Globus pallidus (tissue), 1 donor: ENCODE data around the gene KRTDAP.

Experiments
- DNase-seq: peaks from one replicate; pipeline ENCODE4 v3.0.0-alpha.2; 2015; ENCODE audit warnings: low spot score

The KRTDAP gene

GRCh38 chr19:35512831-35513627 is 22.8 kb upstream of the KRTDAP start:
- DNase-seq, result no peak

GRCh38 chr19:35511337-35511736 is 21.1 kb upstream of the KRTDAP start:
- DNase-seq, result no peak

DNA sequence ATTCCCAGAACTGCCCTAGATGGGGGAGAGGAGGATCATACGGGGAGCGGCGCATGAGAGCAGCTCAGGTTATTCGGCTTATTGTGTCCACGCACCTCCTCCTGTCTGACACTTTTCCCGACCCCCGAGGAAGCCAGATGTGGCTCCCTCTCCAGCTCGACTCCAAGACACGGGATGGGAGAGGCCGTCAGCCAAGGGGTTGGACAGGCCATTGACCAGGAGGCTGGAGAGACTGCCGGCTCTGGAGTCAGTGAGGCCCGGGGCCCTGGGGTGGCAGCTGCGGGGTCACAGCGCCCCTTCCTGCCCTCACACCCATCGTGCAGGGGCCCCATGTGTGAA is 20.3 kb upstream of the KRTDAP start:
- DNase-seq, result no peak

- peak; percentile 9 for DNase-seq
Observed at GRCh38 chr19:35509861-35510625, 19.8 kb upstream of the KRTDAP start.

GRCh38 chr19:35509018-35509652 is 18.9 kb upstream of the KRTDAP start:
- DNase-seq, result no peak

- no peak for DNase-seq
Observed at GRCh38 chr19:35508129-35508528, 17.9 kb upstream of the KRTDAP start.

DNA sequence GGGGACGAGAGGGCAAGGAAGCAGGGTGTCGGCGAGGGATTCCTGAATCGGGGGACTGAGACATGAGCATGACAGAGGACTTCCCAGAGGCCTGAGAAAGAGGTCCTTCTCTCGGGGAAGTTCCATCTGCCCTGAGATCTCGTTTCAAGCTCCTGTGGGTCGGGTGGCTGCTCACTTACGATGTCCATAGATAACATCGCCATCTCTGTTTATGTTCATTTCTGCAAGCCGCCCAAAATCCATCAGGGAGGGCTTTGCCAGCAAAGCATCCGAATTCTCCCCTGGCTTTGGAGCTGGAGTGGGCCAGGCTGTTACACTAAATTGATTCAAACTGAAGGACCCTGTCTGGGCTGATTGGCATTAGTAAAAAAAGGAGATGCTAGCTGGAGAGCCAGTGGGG is 17.3 kb upstream of the KRTDAP start:
- DNase-seq, result no peak

DNA sequence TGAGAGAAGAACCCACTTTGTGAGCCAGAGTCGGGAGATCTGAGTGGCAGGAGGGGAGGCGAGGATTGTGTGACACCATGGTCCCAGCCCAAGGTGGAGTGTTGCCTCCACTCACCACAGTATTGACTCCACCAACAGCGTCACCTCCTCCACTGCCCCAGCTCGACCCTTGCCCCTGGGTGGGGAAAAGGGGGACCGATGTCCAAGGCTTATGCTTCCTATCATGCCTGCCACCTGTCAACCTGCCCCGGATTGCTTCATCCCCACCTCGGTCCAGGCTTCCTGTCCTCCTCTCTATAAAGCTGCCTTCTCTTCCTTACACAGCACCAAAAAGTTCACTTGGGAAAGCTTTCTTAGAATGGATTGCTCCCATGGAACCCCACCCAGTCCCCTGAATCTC is 15.7 kb upstream of the KRTDAP start:
- no peak for DNase-seq

- DNase-seq, result no peak
Observed at GRCh38 chr19:35502751-35503150, 12.5 kb upstream of the KRTDAP start.

DNA sequence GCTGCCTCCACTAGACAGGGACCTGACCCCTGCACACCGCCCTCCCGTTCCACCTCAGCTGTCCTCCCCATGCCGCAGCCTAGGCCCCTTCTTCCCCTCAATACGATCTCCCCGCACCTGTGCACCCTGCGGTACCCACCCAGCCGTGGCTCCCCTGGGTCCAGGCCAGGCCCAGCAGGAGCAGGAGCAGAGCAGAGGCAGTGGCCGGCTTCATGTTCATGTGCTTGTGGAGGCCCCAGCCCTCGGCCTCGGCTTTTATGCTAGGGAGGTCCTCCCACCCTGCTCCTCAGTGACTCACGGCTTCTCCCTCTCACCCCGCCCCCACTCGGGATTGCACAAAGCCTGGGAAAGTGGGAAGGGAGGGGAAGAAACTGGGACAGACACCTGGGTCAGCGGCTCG is 11.4 kb upstream of the KRTDAP start:
- no peak for DNase-seq

GRCh38 chr19:35500611-35501010 is 10.3 kb upstream of the KRTDAP start:
- DNase-seq, result no peak

GRCh38 chr19:35498984-35499527 is 8.8 kb upstream of the KRTDAP start:
- DNase-seq, result no peak

DNA sequence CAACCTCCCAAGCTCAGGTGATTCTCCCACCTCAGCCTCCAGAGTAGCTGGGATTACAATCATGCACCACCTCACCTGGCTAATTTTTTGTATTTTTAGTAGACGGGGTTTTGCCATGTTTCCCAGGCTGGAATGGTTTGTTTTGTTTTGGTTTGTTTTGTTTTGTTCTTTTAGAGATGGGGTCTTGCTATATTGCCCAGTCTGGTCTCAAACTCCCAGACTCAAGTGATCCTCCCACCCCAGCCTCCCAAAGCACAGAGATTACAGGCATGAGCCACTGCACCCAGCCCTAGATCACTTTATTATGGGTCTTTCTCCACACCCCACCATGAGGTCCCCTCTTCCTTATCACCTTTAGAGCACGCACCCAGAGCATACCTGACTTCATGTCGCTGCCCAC is 8.0 kb upstream of the KRTDAP start:
- no peak for DNase-seq

DNA sequence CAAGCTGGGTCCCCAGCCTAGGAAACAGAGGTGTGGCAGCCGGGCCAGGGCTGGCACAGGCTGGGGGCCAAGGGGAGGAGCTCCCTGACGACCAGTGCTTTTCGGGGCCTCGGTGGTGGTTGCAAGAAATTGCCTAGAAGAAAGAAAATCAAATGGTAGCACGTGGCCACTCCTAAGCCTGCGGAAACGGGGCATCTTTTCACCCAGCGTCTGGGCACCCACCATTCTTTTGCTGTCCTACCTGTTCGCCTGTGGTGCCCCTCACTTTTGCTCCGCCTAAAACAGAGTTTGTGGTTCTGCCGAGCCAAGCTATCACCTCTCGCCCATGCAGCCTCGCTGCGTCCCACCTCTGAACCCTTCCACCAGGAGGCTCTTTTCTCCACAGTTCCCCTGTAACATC is 7.1 kb upstream of the KRTDAP start:
- DNase-seq, result no peak

GRCh38 chr19:35495107-35496064 is 5.1 kb upstream of the KRTDAP start:
- DNase-seq, result peak; percentile 45

DNA sequence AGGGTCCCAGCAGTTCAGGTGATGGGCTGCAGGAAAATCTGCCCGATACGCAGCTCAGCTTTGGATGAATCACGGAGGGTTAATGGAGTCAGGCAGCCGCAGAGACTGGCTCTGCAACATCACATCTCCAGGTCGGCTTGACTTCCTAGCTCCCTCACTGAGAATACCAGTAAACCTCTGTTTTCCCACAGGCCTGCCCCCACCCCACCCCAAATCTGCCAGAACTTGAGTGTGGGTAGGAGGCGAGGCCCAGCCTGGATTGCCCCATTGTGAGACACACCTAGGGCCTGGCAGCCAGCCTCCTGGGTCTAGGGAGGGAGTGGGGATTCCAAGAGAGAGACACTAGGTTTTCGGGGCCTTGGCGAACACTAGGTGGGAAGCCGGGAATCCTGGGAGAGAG is 3.7 kb upstream of the KRTDAP start:
- DNase-seq, result no peak

GRCh38 chr19:35491836-35492360 is 1.6 kb upstream of the KRTDAP start:
- no peak for DNase-seq

GRCh38 chr19:35488677-35489076 is 1.6 kb downstream of the KRTDAP start:
- DNase-seq, result no peak

DNA sequence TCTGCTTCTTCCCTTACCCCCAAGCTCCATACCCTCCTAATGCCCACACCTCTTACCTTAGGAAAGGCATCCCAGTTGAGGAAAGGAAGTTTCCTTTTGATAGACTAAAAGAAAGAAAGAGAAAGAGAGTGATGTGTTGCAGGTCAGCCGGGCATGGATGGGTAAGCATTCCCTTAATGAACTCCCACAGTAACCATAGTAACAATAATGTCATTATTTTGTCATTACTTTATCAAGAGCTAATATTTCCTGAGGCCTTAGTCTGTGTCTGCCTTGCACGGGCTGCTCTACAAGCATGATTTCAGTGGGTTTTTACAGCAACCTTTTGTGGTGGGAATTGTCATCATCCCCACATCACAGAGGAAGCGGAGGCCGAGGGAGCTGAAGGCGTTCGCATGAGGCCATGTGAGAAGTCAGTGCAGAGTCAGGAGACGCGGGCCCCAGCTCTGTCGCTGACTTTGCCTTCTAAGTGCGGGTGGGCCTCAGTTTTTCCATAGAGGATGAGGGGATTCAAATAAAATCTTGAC is 2.5 kb downstream of the KRTDAP start:
- no peak for DNase-seq

- DNase-seq, result no peak
Observed at GRCh38 chr19:35486268-35486708, 4.0 kb downstream of the KRTDAP start.
